HepG2 (cell line): ENCODE results near the gene ZBTB43. TPM values are rescaled to one million over a fixed set of nuclear protein-coding genes. Genes with fewer than 3 reads are reported as not detected.

ENCODE experiments used
- CREM ChIP-seq, 2 experiments: sonication (generic) in 1 of 2; formaldehyde crosslinking in 1 of 2; IDR thresholded peaks; 2 replicates each; pipeline versions ENCODE4 v1.4.0 to v1.6.1; 2016 to 2020; ENCODE audit warnings: antibody characterized with exemption in 1 of 2, mild to moderate bottlenecking in 1 of 2, missing genetic modification reagents in 1 of 2
- EEA1 ChIP-seq: sonication (generic); formaldehyde crosslinking; IDR thresholded peaks from 2 replicates; pipeline ENCODE4 v1.5.1; 2020; ENCODE audit warnings: mild to moderate bottlenecking, missing genetic modification reagents, borderline replicate concordance
- FOSL1 ChIP-seq: sonication (generic); formaldehyde crosslinking; IDR thresholded peaks from 2 replicates; pipeline ENCODE4 v1.9.0; 2021; ENCODE audit warnings: missing genetic modification reagents, borderline replicate concordance
- FOXC1 ChIP-seq: sonication (generic); formaldehyde crosslinking; IDR thresholded peaks from 2 replicates; pipeline ENCODE4 v1.8.0; 2022; ENCODE audit warnings: mild to moderate bottlenecking, missing genetic modification reagents, borderline replicate concordance
- GLI4 ChIP-seq: sonication (generic); formaldehyde crosslinking; IDR thresholded peaks from 2 replicates; pipeline ENCODE4 v1.5.1; 2020; ENCODE audit warnings: missing genetic modification reagents, mild to moderate bottlenecking, moderate library complexity, borderline replicate concordance
- HCFC1 ChIP-seq: fragments of 150-350 bp; IDR thresholded peaks from 2 replicates; pipeline ENCODE4 v1.6.1; 2014; ENCODE audit warnings: low read depth, low read length
- HDAC1 ChIP-seq: sonication (generic); formaldehyde crosslinking; IDR thresholded peaks from 2 replicates; pipeline ENCODE4 v1.5.1; 2020; ENCODE audit warnings: mild to moderate bottlenecking, missing genetic modification reagents
- HDAC2 ChIP-seq: sonication (generic); formaldehyde crosslinking; IDR thresholded peaks from 2 replicates; pipeline ENCODE4 v1.4.0; 2020; ENCODE audit warnings: missing genetic modification reagents
- HNF4A ChIP-seq: sonication (generic); formaldehyde crosslinking; IDR thresholded peaks from 2 replicates; pipeline ENCODE4 v1.4.0; 2020; ENCODE audit warnings: missing genetic modification reagents
- KAT8 ChIP-seq: IDR thresholded peaks from 2 replicates; pipeline ENCODE4 v1.6.1; 2016; ENCODE audit warnings: missing genetic modification reagents, missing compliant biosample characterization
- KDM5B ChIP-seq: sonication (generic); formaldehyde crosslinking; IDR thresholded peaks from 2 replicates; pipeline ENCODE4 v1.4.0; 2020; ENCODE audit warnings: missing genetic modification reagents, mild to moderate bottlenecking, borderline replicate concordance
- NCOA1 ChIP-seq: sonication (generic); formaldehyde crosslinking; IDR thresholded peaks from 2 replicates; pipeline ENCODE4 v1.9.0; 2021; ENCODE audit warnings: missing genetic modification reagents
- RARG ChIP-seq: sonication (generic); formaldehyde crosslinking; IDR thresholded peaks from 2 replicates; pipeline ENCODE4 v1.4.0; 2020; ENCODE audit warnings: low read depth, mild to moderate bottlenecking, missing genetic modification reagents
- SAP130 ChIP-seq: IDR thresholded peaks from 2 replicates; pipeline ENCODE4 v1.6.1; 2016; ENCODE audit warnings: low read depth
- ZMYM3 ChIP-seq: sonication (generic); formaldehyde crosslinking; IDR thresholded peaks from 2 replicates; pipeline ENCODE4 v1.5.1; 2020; ENCODE audit warnings: mild to moderate bottlenecking, missing genetic modification reagents
- ZNF350 ChIP-seq: sonication (generic); formaldehyde crosslinking; IDR thresholded peaks from 2 replicates; pipeline ENCODE4 v1.4.0; 2020; ENCODE audit warnings: mild to moderate bottlenecking, low read depth, missing genetic modification reagents, borderline replicate concordance
- ZNF556 ChIP-seq: sonication (generic); formaldehyde crosslinking; IDR thresholded peaks from 2 replicates; pipeline ENCODE4 v1.4.0; 2020; ENCODE audit warnings: mild to moderate bottlenecking, missing genetic modification reagents, borderline replicate concordance
- ZNF761 ChIP-seq: sonication (generic); formaldehyde crosslinking; conservative IDR thresholded peaks from 2 replicates; pipeline ENCODE4 v1.4.0; 2020; ENCODE audit warnings: mild to moderate bottlenecking, missing genetic modification reagents
- polyA plus RNA-seq, 8 experiments: library from polyadenylated mRNA; depleted of rRNA in 3 of 8; stranded (reverse) in 7 of 8; unstranded in 1 of 8; fragments of >200 nt; fragmentation: Illumina TruSeq in 4 of 8; extraction: Trizol in 4 of 8; gene quantifications; 2 replicates each; pipeline versions ENCODE4 v1.2.1 to v1.2.3, GENCODE V29; 2011 to 2016; ENCODE audit warnings: low read depth in 4 of 8, missing spikeins in 1 of 8, mixed read lengths in 1 of 8; ENCODE audit not compliant: insufficient read depth in 1 of 8
- total RNA-seq, 5 experiments: library from RNA; depleted of rRNA; stranded (reverse); fragments of >200 nt; fragmentation: Illumina TruSeq; extraction: Trizol; gene quantifications; 2 replicates each; pipeline ENCODE4 v1.2.3, GENCODE V29; 2016; ENCODE audit warnings: low read depth in 1 of 5
- TF ChIP-seq, protein P1 (sequence below): sonication (generic); formaldehyde crosslinking; IDR thresholded peaks from 2 replicates; pipeline ENCODE4 v1.4.0; 2020; ENCODE audit warnings: mild to moderate bottlenecking, missing genetic modification reagents
- TF ChIP-seq, protein P2 (sequence below): IDR thresholded peaks from 2 replicates; pipeline ENCODE4 v1.6.1; 2016; ENCODE audit warnings: missing compliant biosample characterization, missing genetic modification reagents, borderline replicate concordance
- TF ChIP-seq, protein P3 (sequence below): sonication (generic); formaldehyde crosslinking; IDR thresholded peaks from 2 replicates; pipeline ENCODE4 v1.4.0; 2020; ENCODE audit warnings: missing genetic modification reagents
- TF ChIP-seq, protein P4 (sequence below): sonication (generic); formaldehyde crosslinking; conservative IDR thresholded peaks from 2 replicates; pipeline ENCODE4 v1.8.1; 2023; ENCODE audit warnings: missing genetic modification reagents

Gene ZBTB43
- total and polyA plus RNA-seq, 2 of the 13 experiments (the other 11 are each of a cell fraction or from before 2014, with no cell fraction given) = 7.1 to 31.4 TPM

DNA sequence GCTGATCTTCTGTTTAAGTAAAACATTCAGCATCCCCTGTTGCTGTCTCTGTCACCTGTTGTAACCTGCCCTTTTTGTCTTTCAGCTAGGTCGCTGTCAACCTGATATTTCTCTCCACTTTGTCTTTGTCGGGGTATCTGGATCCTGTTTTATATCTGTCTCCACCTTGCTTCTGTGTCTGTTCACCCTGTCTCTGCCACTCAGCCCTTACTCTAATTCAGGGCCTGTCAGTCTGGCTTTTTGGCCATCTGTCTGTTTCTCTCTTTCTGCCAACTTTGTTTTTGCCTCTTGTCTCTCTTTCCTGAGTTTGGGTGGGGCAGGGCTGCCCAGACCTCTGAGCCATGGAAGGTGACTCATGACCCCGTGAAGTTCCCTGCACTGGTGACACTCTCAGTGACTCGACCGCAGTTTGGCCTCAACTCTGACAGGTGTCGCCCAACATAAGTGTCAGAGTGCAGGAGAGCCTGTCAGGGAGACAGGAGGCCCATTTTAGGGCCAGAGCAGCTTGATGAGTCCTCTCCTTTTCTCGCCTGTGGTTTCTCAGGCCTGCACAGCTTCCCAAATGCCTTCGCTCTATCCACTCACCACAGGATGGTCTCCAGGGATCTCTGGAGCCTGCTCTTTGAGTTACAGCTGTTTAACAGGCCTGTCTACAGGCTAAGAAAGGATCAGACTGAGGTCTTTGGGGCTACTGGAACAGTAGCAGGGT is 868 bp downstream of the ZBTB43 start (continued):
- TF ChIP-seq ZNF556 = no peak
- TF ChIP-seq FOSL1 (CRISPR knock-in tag) = no peak
- peak; percentile 60; the same call in 1 of the 2 replicates for TF ChIP-seq ZMYM3 (CRISPR knock-in tag)
- TF ChIP-seq, protein P1, sequence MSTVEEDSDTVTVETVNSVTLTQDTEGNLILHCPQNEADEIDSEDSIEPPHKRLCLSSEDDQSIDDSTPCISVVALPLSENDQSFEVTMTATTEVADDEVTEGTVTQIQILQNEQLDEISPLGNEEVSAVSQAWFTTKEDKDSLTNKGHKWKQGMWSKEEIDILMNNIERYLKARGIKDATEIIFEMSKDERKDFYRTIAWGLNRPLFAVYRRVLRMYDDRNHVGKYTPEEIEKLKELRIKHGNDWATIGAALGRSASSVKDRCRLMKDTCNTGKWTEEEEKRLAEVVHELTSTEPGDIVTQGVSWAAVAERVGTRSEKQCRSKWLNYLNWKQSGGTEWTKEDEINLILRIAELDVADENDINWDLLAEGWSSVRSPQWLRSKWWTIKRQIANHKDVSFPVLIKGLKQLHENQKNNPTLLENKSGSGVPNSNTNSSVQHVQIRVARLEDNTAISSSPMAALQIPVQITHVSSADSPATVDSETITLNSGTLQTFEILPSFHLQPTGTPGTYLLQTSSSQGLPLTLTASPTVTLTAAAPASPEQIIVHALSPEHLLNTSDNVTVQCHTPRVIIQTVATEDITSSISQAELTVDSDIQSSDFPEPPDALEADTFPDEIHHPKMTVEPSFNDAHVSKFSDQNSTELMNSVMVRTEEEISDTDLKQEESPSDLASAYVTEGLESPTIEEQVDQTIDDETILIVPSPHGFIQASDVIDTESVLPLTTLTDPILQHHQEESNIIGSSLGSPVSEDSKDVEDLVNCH (CRISPR knock-in tag) = no peak
- TF ChIP-seq SAP130 = peak; percentile 94
- TF ChIP-seq GLI4 = no peak
- no peak for TF ChIP-seq EEA1 (CRISPR knock-in tag)
- peak; percentile 30 for TF ChIP-seq HNF4A (CRISPR knock-in tag)
- TF ChIP-seq, protein P2, sequence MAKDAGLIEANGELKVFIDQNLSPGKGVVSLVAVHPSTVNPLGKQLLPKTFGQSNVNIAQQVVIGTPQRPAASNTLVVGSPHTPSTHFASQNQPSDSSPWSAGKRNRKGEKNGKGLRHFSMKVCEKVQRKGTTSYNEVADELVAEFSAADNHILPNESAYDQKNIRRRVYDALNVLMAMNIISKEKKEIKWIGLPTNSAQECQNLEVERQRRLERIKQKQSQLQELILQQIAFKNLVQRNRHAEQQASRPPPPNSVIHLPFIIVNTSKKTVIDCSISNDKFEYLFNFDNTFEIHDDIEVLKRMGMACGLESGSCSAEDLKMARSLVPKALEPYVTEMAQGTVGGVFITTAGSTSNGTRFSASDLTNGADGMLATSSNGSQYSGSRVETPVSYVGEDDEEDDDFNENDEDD (CRISPR knock-in tag) = no peak
- no peak; the same call in 1 of the 2 replicates for TF ChIP-seq KDM5B
- TF ChIP-seq, protein P3, sequence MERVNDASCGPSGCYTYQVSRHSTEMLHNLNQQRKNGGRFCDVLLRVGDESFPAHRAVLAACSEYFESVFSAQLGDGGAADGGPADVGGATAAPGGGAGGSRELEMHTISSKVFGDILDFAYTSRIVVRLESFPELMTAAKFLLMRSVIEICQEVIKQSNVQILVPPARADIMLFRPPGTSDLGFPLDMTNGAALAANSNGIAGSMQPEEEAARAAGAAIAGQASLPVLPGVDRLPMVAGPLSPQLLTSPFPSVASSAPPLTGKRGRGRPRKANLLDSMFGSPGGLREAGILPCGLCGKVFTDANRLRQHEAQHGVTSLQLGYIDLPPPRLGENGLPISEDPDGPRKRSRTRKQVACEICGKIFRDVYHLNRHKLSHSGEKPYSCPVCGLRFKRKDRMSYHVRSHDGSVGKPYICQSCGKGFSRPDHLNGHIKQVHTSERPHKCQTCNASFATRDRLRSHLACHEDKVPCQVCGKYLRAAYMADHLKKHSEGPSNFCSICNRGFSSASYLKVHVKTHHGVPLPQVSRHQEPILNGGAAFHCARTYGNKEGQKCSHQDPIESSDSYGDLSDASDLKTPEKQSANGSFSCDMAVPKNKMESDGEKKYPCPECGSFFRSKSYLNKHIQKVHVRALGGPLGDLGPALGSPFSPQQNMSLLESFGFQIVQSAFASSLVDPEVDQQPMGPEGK = no peak
- peak; percentile 58 for TF ChIP-seq CREM (IDR thresholded peaks at IDR 0.05)
- TF ChIP-seq CREM (CRISPR knock-in tag; IDR thresholded peaks at IDR 0.05) = 0 out of 2 replicates have a peak, but pooled peaks have one; percentile 29
- TF ChIP-seq RARG (CRISPR knock-in tag) = no peak
- no peak for TF ChIP-seq ZNF350 (CRISPR knock-in tag)
- TF ChIP-seq FOXC1 (CRISPR knock-in tag) = no peak
- TF ChIP-seq HDAC1 (CRISPR knock-in tag) = peak; percentile 28; the same call in 1 of the 2 replicates
- no peak for TF ChIP-seq NCOA1 (CRISPR knock-in tag)
- peak; percentile 18; the same call in 1 of the 2 replicates for TF ChIP-seq HDAC2
- TF ChIP-seq KAT8 (CRISPR knock-in tag) = no peak
- TF ChIP-seq ZNF761 = no peak
- TF ChIP-seq HCFC1 = peak; percentile 32; the same call in 1 of the 2 replicates
- TF ChIP-seq, protein P4, sequence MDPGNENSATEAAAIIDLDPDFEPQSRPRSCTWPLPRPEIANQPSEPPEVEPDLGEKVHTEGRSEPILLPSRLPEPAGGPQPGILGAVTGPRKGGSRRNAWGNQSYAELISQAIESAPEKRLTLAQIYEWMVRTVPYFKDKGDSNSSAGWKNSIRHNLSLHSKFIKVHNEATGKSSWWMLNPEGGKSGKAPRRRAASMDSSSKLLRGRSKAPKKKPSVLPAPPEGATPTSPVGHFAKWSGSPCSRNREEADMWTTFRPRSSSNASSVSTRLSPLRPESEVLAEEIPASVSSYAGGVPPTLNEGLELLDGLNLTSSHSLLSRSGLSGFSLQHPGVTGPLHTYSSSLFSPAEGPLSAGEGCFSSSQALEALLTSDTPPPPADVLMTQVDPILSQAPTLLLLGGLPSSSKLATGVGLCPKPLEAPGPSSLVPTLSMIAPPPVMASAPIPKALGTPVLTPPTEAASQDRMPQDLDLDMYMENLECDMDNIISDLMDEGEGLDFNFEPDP (CRISPR knock-in tag) = no peak
